Mesenchymal stem cell (in vitro differentiated cells and primary cell): ENCODE measurements around the gene CDC42BPA.

ENCODE experiments used
- DNase-seq: peaks from one replicate; pipeline ENCODE4 v3.0.0-alpha.2; 2013
- H2AFZ ChIP-seq: one replicate; pipeline ENCODE4 v1.6.1; 2013; ENCODE audit warnings: low read depth, mild to moderate bottlenecking, control low read depth, inconsistent platforms, low read length, moderate library complexity
- H2AK5ac ChIP-seq: 2 replicates; pipeline ENCODE4 v1.6.1; 2013; ENCODE audit warnings: low read length, moderate library complexity, mild to moderate bottlenecking, inconsistent platforms; ENCODE audit not compliant: severe bottlenecking
- H2BK120ac ChIP-seq: one replicate; pipeline ENCODE4 v1.6.1; 2013; ENCODE audit warnings: low read depth, mild to moderate bottlenecking, inconsistent platforms, low read length, moderate library complexity
- H2BK12ac ChIP-seq, 2 experiments: one replicate each; pipeline ENCODE4 v1.6.1; 2013; ENCODE audit warnings: inconsistent platforms in 2 of 2, low read length in 2 of 2, mild to moderate bottlenecking in 2 of 2, moderate library complexity in 2 of 2, control low read depth in 1 of 2
- H2BK15ac ChIP-seq: one replicate; pipeline ENCODE4 v1.6.1; 2013; ENCODE audit warnings: mild to moderate bottlenecking, low read depth, inconsistent platforms; ENCODE audit not compliant: poor library complexity, severe bottlenecking
- H2BK5ac ChIP-seq: 2 replicates; pipeline ENCODE4 v1.6.1; 2013; ENCODE audit warnings: low read depth, mild to moderate bottlenecking, low read length, control low read depth, inconsistent platforms; ENCODE audit not compliant: poor library complexity, severe bottlenecking
- H3K14ac ChIP-seq, 2 experiments: one replicate each; pipeline ENCODE4 v1.6.1; 2013; ENCODE audit warnings: inconsistent platforms in 2 of 2, low read length in 2 of 2, control low read depth in 1 of 2, mild to moderate bottlenecking in 1 of 2, moderate library complexity in 1 of 2
- H3K18ac ChIP-seq, 2 experiments: one replicate each; pipeline ENCODE4 v1.6.1; 2013; ENCODE audit warnings: inconsistent platforms in 2 of 2, low read length in 2 of 2, control low read depth in 1 of 2, low read depth in 1 of 2, mild to moderate bottlenecking in 1 of 2
- H3K23ac ChIP-seq, 2 experiments: one replicate each; pipeline ENCODE4 v1.6.1; 2013; ENCODE audit warnings: inconsistent platforms in 2 of 2, low read length in 2 of 2, mild to moderate bottlenecking in 2 of 2, moderate library complexity in 2 of 2, control low read depth in 1 of 2
- H3K27ac ChIP-seq: 2 replicates; pipeline ENCODE4 v1.5.1; 2013; ENCODE audit warnings: mild to moderate bottlenecking, moderate library complexity, low read length, control low read depth, inconsistent platforms; ENCODE audit not compliant: poor library complexity, severe bottlenecking
- H3K27me3 ChIP-seq, 2 experiments: 2 replicates each; pipeline versions ENCODE4 v1.6.1 to v1.7.0; 2013; ENCODE audit warnings: low read length in 2 of 2, mild to moderate bottlenecking in 2 of 2, moderate library complexity in 2 of 2, control low read depth in 1 of 2, inconsistent platforms in 1 of 2; ENCODE audit not compliant: control insufficient read depth in 1 of 2, insufficient read depth in 1 of 2
- H3K36me3 ChIP-seq, 2 experiments: 2 replicates each; pipeline versions ENCODE4 v1.6.1 to v1.7.0; 2013; ENCODE audit warnings: low read length in 2 of 2, control low read depth in 1 of 2, inconsistent platforms in 1 of 2, low read depth in 1 of 2, mild to moderate bottlenecking in 1 of 2; ENCODE audit not compliant: insufficient read depth in 2 of 2, control insufficient read depth in 1 of 2
- H3K4ac ChIP-seq, 2 experiments: one replicate each; pipeline ENCODE4 v1.6.1; 2013; ENCODE audit warnings: inconsistent platforms in 2 of 2, low read length in 2 of 2, mild to moderate bottlenecking in 2 of 2, moderate library complexity in 2 of 2, control low read depth in 1 of 2, low read depth in 1 of 2
- H3K4me1 ChIP-seq: 2 replicates; pipeline ENCODE4 v1.6.1; 2013; ENCODE audit warnings: low read depth, low read length, control low read depth; ENCODE audit not compliant: control insufficient read depth, insufficient read depth
- H3K4me2 ChIP-seq: 2 replicates; pipeline ENCODE4 v1.6.1; 2013; ENCODE audit warnings: low read length, mild to moderate bottlenecking, inconsistent platforms; ENCODE audit not compliant: poor library complexity, severe bottlenecking
- H3K4me3 ChIP-seq, 2 experiments: 2 replicates each; pipeline versions ENCODE4 v1.5.1 to v1.7.0; 2013; ENCODE audit warnings: low read length in 2 of 2, mild to moderate bottlenecking in 2 of 2, control low read depth in 1 of 2, low read depth in 1 of 2; ENCODE audit not compliant: insufficient read depth in 1 of 2
- H3K79me1 ChIP-seq: replicated peaks from 2 replicates; pipeline ENCODE4 v1.6.1; 2013; ENCODE audit warnings: mild to moderate bottlenecking, control low read depth, low read length, inconsistent platforms; ENCODE audit not compliant: poor library complexity, severe bottlenecking
- H3K9ac ChIP-seq: 2 replicates; pipeline ENCODE4 v1.7.0; 2013; ENCODE audit warnings: mild to moderate bottlenecking, low read length, moderate library complexity
- H3K9me3 ChIP-seq: 2 replicates; pipeline ENCODE4 v1.7.0; 2013; ENCODE audit warnings: mild to moderate bottlenecking, low read length; ENCODE audit not compliant: control insufficient read depth
- H4K8ac ChIP-seq: one replicate; pipeline ENCODE4 v1.6.1; 2013; ENCODE audit warnings: inconsistent platforms, mild to moderate bottlenecking, low read length, moderate library complexity
- H4K91ac ChIP-seq: one replicate; pipeline ENCODE4 v1.6.1; 2013; ENCODE audit warnings: mild to moderate bottlenecking, low read length, inconsistent platforms
- WGBS: methylation state at CpG from one replicate; pipeline ENCODE4 v1.1.7; 2013; ENCODE audit warnings: mixed read lengths; 5-methylcytosine and 5-hydroxymethylcytosine counted together

Gene CDC42BPA

GRCh38 chr1:227333423-227333822, 15.1 kb upstream of the CDC42BPA start:
- no peak overlapping the region for H2AK5ac ChIP-seq
- no peak overlapping the region for H3K27ac ChIP-seq
- H2BK12ac ChIP-seq: no peak overlapping the region
- no peaks in the 10 kb centered on the region for H3K4me1 ChIP-seq
- H2BK15ac ChIP-seq: no peak overlapping the region
- no peak overlapping the region for H3K9ac ChIP-seq
- DNase-seq: no peak
- no peak overlapping the region for H2BK5ac ChIP-seq
- 93% methylated on average over 4 of the region's 4 CpGs for WGBS
- H3K4ac ChIP-seq: no peak overlapping the region
- no peak overlapping the region for H3K4me2 ChIP-seq
- no peak overlapping the region for H3K14ac ChIP-seq
- H4K91ac ChIP-seq: no peak overlapping the region
- H3K18ac ChIP-seq: no peak overlapping the region
- no peaks in the 10 kb centered on the region for H3K79me1 ChIP-seq
- peaks cover 10% of the 10 kb centered on the region for H3K9me3 ChIP-seq
- no peaks in the 10 kb centered on the region for H3K36me3 ChIP-seq
- H4K8ac ChIP-seq: no peak overlapping the region
- H3K23ac ChIP-seq: no peak overlapping the region
- no peak overlapping the region for H2BK120ac ChIP-seq
- no peaks in the 10 kb centered on the region for H3K27me3 ChIP-seq
- H2AFZ ChIP-seq: no peak overlapping the region
- H3K4me3 ChIP-seq: no peak overlapping the region

DNA sequence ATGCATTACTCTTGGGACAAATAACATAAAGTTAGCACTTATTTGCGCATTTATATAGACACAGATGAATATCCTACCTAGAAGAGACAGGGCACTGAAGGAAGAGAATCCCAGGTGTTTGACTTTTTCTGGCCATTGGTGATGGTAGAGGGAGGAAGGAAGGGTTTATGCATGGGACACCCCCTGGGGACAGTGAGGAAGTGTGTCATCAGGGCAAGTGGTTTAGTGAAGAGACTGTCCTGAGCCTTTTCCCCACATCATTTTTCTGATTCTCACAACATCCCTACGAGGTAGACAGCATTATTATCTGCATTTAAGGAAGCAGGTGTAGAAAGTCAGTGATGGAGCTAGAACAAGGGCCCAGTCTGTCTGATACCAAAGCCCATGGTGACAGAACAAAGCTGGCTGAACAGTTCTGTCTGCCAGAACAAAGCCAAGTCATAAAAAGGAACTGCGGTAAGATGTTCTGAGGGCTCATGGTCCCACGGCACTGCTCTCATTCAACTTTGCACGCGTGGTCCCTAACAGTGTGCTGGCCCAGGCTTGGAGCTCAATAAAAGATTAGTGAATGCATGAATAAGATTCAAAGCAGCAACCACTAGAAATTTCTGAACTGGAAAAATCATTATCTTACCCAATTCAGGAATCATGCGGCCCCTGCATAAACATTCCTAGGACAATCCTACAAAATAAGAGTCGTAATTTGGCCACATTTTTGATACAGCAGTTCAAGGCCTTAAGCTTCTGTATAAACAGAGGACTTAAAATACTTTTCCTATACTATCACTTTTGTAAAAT, 12.2 kb upstream of the CDC42BPA start:
- no peaks in the 10 kb centered on the region for H3K36me3 ChIP-seq
- no peak overlapping the region for H2BK15ac ChIP-seq
- H3K23ac ChIP-seq: no peak overlapping the region
- H3K9ac ChIP-seq: no peak overlapping the region
- H4K91ac ChIP-seq: no peak overlapping the region
- DNase-seq: no peak
- no peak overlapping the region for H2BK120ac ChIP-seq
- no peak overlapping the region for H3K14ac ChIP-seq
- no peaks in the 10 kb centered on the region for H3K79me1 ChIP-seq
- no peaks in the 10 kb centered on the region for H3K27me3 ChIP-seq
- H3K27ac ChIP-seq: no peak overlapping the region
- H3K4me2 ChIP-seq: no peak overlapping the region
- no peak overlapping the region for H3K4me3 ChIP-seq
- H3K4ac ChIP-seq: no peak overlapping the region
- H4K8ac ChIP-seq: no peak overlapping the region
- H2BK5ac ChIP-seq: no peak overlapping the region
- no peak overlapping the region for H3K18ac ChIP-seq
- H3K4me1 ChIP-seq: peaks cover 1% of the 10 kb centered on the region
- no peak overlapping the region for H2AFZ ChIP-seq
- 97% methylated on average over 6 of the region's 8 CpGs for WGBS
- no peak overlapping the region for H2BK12ac ChIP-seq
- peaks cover 10% of the 10 kb centered on the region for H3K9me3 ChIP-seq
- no peak overlapping the region for H2AK5ac ChIP-seq

DNA sequence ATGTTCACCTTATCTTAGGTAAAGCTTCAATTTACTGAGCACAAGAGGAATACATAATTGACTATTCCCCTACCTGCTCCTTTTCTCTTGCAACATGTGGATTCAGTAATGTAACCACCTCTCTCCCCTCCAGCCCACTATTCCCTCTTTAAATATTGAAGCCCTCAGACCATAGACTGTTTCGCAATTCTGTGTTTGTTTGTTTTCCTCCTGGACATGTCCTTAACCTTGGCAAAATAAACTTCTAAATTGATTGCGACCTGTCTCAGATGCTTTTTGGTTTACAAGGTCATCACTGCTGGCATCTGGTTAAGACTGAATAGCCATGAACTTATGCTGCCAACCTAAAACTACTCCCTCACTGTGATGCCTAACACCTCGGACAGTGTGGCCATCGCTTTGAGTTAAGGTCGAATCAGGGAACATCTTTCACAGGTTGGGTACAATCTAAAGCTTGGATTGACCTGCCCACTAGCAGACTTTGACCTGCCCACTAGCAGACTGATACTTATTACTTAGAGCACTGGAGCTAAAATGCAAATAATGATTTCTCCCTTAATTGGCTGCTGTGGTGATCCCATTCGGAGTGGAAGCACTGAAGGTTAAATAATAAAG, 10.2 kb upstream of the CDC42BPA start:
- WGBS: 94% methylated on average over 6 of the region's 6 CpGs
- no peaks in the 10 kb centered on the region for H3K79me1 ChIP-seq

DNA sequence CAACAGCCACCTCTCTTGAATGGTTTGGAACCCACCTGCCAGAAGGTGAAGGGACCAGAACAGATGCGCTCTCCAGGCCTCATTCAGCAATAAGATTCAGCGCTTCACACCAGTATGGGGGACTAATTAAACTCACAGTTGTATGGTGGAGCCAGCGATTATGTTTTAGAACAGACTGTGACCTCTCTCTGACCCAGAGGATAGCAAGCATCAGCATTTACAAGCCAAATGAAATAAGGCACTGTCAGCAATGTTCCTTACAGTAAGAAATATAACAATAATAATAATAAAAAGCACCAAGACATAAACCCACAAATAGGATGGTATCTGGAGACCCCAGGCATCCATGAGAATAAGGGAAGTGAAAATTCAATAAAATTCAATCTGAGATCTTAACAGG, 6.9 kb upstream of the CDC42BPA start:
- Histone ChIP-seq H3K9ac (no peak overlapping the region), H4K91ac (no peak overlapping the region), H3K27ac (no peak overlapping the region), H3K9me3 (peaks cover 6% of the 10 kb centered on the region), H3K4me1 (peaks cover 3% of the 10 kb centered on the region), H3K23ac (no peak overlapping the region), H2AK5ac (no peak overlapping the region), H3K27me3 (no peaks in the 10 kb centered on the region), H3K79me1 (no peaks in the 10 kb centered on the region), H2BK120ac (no peak overlapping the region), H2BK5ac (no peak overlapping the region), H3K18ac (no peak overlapping the region), H3K36me3 (no peaks in the 10 kb centered on the region), H2BK15ac (no peak overlapping the region), H3K4me3 (no peak overlapping the region), H2AFZ (no peak overlapping the region), H2BK12ac (no peak overlapping the region), H3K4me2 (no peak overlapping the region), H4K8ac (no peak overlapping the region), H3K14ac (no peak overlapping the region), H3K4ac (no peak overlapping the region)
- DNase-seq: no peak
- WGBS: 94% methylated on average over 3 of the region's 3 CpGs

More for the DNA sequence above, 10.2 kb upstream of the CDC42BPA start:
- Histone ChIP-seq H3K36me3 (no peaks in the 10 kb centered on the region), H3K4me2 (no peak overlapping the region), H2AFZ (no peak overlapping the region), H4K8ac (no peak overlapping the region), H2AK5ac (no peak overlapping the region), H3K9ac (no peak overlapping the region), H2BK5ac (no peak overlapping the region), H3K23ac (no peak overlapping the region), H3K14ac (no peak overlapping the region), H3K9me3 (peaks cover 12% of the 10 kb centered on the region), H2BK15ac (no peak overlapping the region), H3K18ac (no peak overlapping the region), H2BK120ac (no peak overlapping the region), H3K4me3 (no peak overlapping the region), H3K27me3 (no peaks in the 10 kb centered on the region), H3K27ac (no peak overlapping the region), H3K4ac (no peak overlapping the region), H2BK12ac (no peak overlapping the region), H4K91ac (no peak overlapping the region), H3K4me1 (peaks cover 1% of the 10 kb centered on the region)
- no peak for DNase-seq
